Esophagus squamous epithelium (tissue), 5 donors: ENCODE results near the gene PLK5. TPM values are rescaled to one million over a fixed set of nuclear protein-coding genes. Genes with fewer than 3 reads are reported as not detected.

ENCODE experiments used
- DNase-seq: peaks from one replicate; lab custom pipeline; 2025; lab: John Stamatoyannopoulos, UW
- H3K27ac ChIP-seq, 4 donors: fragments of 200-600 bp; sonication (generic); one replicate each; pipeline ENCODE4 v1.5.1; 2016 to 2019; ENCODE audit warnings: mild to moderate bottlenecking in 1 of 4
- H3K27me3 ChIP-seq, 4 donors: fragments of 200-600 bp; sonication (generic); 1 replicate in 3 of 4; 2 replicates in 1 of 4; pipeline versions ENCODE4 v1.5.1 to v1.6.0; 2017 to 2021; ENCODE audit warnings: antibody characterized with exemption in 1 of 4
- H3K36me3 ChIP-seq, 3 donors: fragments of 200-600 bp; sonication (generic); one replicate each; pipeline ENCODE4 v1.5.1; 2016 to 2019
- H3K4me1 ChIP-seq, 3 donors: fragments of 200-600 bp; sonication (generic); one replicate each; pipeline ENCODE4 v1.5.1; 2017 to 2019
- H3K4me3 ChIP-seq, 4 donors: fragments of 200-600 bp; sonication (generic); 1 replicate in 3 of 4; 2 replicates in 1 of 4; pipeline ENCODE4 v1.5.1; 2016 to 2019; ENCODE audit warnings: mild to moderate bottlenecking in 2 of 4, moderate library complexity in 1 of 4
- H3K9me3 ChIP-seq, 3 donors: fragments of 200-600 bp; sonication (generic); one replicate each; pipeline ENCODE4 v1.5.1; 2016 to 2019
- POLR2A ChIP-seq, 4 donors: fragments of 450-650 bp; IDR thresholded peaks; one replicate each; pipeline ENCODE4 v1.6.1; 2017; ENCODE audit warnings: antibody characterized with exemption in 4 of 4, mild to moderate bottlenecking in 4 of 4, moderate library complexity in 3 of 4
- WGBS, 2 donors: methylation state at CpG; one replicate each; pipeline ENCODE4 v1.1.5; 2018; 5-methylcytosine and 5-hydroxymethylcytosine counted together
- intact Hi-C: fragments of 100-400 bp; cut with DNase I; formaldehyde crosslinking; loops from one replicate; pipeline ENCODE4 v1.15.0; 2022
- total RNA-seq, 4 donors: library from RNA; depleted of rRNA; stranded (reverse); fragments of >200 nt; gene quantifications; one replicate each; pipeline ENCODE4 v1.1.0, GENCODE V29; 2016
- TF ChIP-seq, protein P1 (sequence below), 6 experiments: fragments of 450-650 bp in 4 of 6; fragments of 200-600 bp in 2 of 6; sonication (generic) in 2 of 6; IDR thresholded peaks; one replicate each; pipeline ENCODE4 v1.5.1; 2016 to 2019; ENCODE audit warnings: antibody characterized with exemption in 6 of 6, mild to moderate bottlenecking in 4 of 6, moderate library complexity in 4 of 6
- donor health status: DM: yes; HTN: yes; CAD: no.

Gene PLK5
- total RNA-seq, 4 donors from 2014 or later, result 0.19 to 0.66 TPM; not detected in 2

DNA sequence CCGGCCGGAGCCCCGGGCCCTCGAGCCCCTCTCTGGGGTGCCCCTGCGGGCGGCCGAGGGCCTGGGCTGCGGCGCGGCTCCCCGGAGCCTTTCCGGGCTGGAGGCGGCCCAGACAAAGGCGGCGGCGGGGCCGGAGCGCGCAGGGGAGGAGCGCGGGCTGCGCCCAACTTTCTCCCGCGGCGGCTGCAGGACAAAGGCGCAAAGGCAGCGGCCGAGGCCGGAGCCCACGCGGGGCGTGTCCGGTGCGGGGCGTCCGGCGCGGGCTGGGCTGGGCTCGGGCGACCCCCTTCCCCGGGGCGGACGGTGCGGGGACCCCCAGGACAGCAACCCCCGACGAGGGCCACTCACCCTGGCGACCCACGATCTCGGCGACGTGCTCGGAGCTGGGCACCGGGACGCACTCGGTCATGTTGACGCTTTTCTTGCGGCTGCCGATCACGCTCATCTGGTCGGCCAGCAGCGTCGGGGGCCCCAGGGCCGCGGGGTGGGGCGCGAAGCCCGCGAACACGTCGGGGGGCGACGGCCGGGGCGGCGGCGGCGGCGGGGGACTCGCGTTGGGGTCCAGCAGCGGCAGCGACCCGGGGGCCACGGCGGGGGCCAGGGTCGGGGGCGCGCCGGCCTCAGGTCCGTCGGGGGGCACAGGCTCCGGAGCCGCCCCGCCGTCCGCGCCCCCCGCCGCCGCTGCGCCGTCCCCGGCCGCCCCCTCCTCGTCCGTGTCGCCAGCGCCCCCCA lies 43.4 kb downstream of the PLK5 start:
- peaks cover 0 to 13% (median 0%) of the 10 kb centered on the region in 4 donors for H3K27me3 ChIP-seq
- peak overlapping the region; percentile 57 to 89 (median 79) for H3K4me3 ChIP-seq
- intact Hi-C loops, result no loop called here
- H3K36me3 ChIP-seq, result no peaks in the 10 kb centered on the region
- no peak for DNase-seq
- peak overlapping the region; percentile 74 to 92 (median 86) for H3K27ac ChIP-seq
- peaks cover 17 to 38% (median 25%) of the 10 kb centered on the region in 3 donors for H3K4me1 ChIP-seq
- no peaks in the 10 kb centered on the region for H3K9me3 ChIP-seq
- WGBS, 2 donors, result no CpG with 5 or more reads among the region's 108 CpGs
- TF ChIP-seq, protein P1, sequence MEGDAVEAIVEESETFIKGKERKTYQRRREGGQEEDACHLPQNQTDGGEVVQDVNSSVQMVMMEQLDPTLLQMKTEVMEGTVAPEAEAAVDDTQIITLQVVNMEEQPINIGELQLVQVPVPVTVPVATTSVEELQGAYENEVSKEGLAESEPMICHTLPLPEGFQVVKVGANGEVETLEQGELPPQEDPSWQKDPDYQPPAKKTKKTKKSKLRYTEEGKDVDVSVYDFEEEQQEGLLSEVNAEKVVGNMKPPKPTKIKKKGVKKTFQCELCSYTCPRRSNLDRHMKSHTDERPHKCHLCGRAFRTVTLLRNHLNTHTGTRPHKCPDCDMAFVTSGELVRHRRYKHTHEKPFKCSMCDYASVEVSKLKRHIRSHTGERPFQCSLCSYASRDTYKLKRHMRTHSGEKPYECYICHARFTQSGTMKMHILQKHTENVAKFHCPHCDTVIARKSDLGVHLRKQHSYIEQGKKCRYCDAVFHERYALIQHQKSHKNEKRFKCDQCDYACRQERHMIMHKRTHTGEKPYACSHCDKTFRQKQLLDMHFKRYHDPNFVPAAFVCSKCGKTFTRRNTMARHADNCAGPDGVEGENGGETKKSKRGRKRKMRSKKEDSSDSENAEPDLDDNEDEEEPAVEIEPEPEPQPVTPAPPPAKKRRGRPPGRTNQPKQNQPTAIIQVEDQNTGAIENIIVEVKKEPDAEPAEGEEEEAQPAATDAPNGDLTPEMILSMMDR (IDR thresholded peaks at IDR 0.05), result no peak
- TF ChIP-seq POLR2A (IDR thresholded peaks at IDR 0.05), result no peak

DNA sequence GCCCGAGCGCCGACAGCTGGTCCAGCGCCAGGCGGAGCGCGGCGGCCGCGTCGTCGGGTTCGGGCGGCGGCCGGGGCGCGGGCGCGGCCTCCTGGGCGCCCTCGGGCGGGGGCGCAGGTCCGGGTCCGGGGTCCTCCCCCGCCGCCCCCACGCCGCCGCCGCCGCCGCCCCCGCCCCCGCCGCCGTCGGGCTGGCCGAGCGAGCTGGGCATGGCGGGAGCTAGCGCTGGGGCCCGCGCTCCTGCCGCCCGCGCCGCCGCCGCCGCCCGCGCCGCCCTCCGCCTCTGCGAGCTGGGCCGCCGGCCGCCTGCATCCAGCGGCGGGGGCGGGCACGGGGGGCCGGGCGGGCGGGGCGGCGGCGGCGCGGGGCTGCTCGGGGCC lies 44.0 kb downstream of the PLK5 start:
- no peak for DNase-seq

DNA sequence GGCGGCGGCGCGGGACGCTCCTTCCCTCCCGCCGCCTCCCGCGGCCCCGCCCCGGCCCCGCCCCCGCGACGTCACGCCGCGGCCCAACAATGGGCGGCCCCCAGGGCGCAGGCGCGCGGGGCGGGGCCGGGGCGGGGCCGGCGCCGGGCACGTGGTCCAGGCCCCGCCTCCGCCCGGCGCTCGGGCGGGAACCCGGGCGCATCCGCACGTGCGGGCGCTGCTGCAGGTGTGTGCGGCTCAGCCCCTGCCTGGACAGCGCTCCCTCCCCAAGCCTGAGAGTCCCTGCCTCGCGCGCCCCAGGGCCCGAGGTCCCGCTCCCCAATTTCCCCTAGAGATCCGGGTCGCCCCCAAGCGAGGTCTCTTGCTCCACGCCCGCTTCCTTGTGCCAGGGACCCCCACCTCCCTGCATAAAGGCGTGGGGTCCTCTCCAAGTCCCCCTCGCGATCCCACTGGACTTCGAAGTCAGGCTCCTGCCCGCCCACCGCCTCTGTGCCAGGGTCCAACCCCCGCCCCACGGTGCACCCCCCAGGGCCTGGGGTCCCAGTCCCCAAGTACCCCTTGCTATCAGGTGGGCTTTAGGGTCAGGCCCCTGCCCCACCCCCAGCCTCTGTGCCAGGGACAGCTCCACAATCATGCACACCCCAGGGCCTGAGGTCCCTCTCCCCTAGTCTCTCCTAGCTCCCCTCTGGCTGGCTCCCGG lies 44.6 kb downstream of the PLK5 start, which contains the start of gene MEX3D:
Gene MEX3D, minus strand, starts transcription at position 6 of the 700 bp plus-strand sequence. CDS start 267 bp downstream, outside the sequence.
- peak within 1 kb of the TSS; percentile 57 to 89 (median 79) for H3K4me3 ChIP-seq
- peak within 1 kb of the TSS; percentile 74 to 92 (median 86) for H3K27ac ChIP-seq
- WGBS, 2 donors, result 15 to 24% methylated on average over 7 to 9 of the region's 63 CpGs
- intact Hi-C loops, result no loop called here
- no peaks in the 10 kb centered on the region for H3K36me3 ChIP-seq
- no peaks in the 10 kb centered on the region for H3K9me3 ChIP-seq
- DNase-seq, result no peak
- H3K4me1 ChIP-seq, result peaks cover 17 to 38% (median 25%) of the 10 kb centered on the region in 3 donors
- H3K27me3 ChIP-seq, result peaks cover 0 to 13% (median 0%) of the 10 kb centered on the region in 4 donors
- TF ChIP-seq, protein P1 (IDR thresholded peaks at IDR 0.05), result no peak
- TF ChIP-seq POLR2A (IDR thresholded peaks at IDR 0.05), result no peak

More for the DNA sequence above, 44.0 kb downstream of the PLK5 start:
- Histone ChIP-seq H3K36me3 (no peaks in the 10 kb centered on the region), H3K4me1 (peaks cover 17 to 38% (median 25%) of the 10 kb centered on the region in 3 donors), H3K4me3 (peak overlapping the region in 3 of 4 donors; percentile 57 to 89 (median 80)), H3K27me3 (peaks cover 0 to 13% (median 0%) of the 10 kb centered on the region in 4 donors), H3K9me3 (no peaks in the 10 kb centered on the region), H3K27ac (peak overlapping the region in 3 of 4 donors; percentile 84 to 92 (median 89))
- TF ChIP-seq, protein P1 (IDR thresholded peaks at IDR 0.05), result no peak
- no peak for TF ChIP-seq POLR2A (IDR thresholded peaks at IDR 0.05)
- no CpG with 5 or more reads among the region's 73 CpGs for WGBS, 2 donors
- intact Hi-C loops, result no loop called here

DNA sequence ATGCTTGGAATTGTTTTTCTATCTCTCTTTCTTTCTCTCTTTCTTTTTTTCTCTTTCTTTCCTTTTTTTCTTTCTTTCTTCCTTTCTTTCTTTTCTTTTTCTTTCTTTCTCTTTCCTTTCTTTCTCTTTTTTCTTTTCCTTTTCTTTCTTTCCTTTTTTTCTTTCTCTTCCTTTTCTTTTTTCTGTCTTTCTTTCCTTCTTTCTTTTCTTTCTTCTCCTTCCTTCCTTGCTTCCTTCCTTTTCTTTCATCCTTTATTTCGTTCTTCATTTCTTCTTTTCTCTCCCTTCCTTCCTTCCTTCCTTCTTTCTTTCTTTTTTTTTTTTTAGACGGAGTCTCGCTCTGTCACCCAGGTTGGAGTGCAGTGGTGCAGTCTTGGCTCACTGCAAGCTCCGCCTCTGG lies 46.1 kb downstream of the PLK5 start:
- H3K9me3 ChIP-seq, result no peaks in the 10 kb centered on the region
- H3K36me3 ChIP-seq, result no peaks in the 10 kb centered on the region
- H3K4me3 ChIP-seq, result no peak overlapping the region
- TF ChIP-seq, protein P1 (IDR thresholded peaks at IDR 0.05), result no peak
- TF ChIP-seq POLR2A (IDR thresholded peaks at IDR 0.05), result no peak
- H3K27me3 ChIP-seq, result peaks cover 0 to 13% (median 0%) of the 10 kb centered on the region in 4 donors
- intact Hi-C loops, result no loop called here
- 64 to 84% methylated on average over 4 of the region's 4 CpGs for WGBS, 2 donors
- no peak overlapping the region for H3K27ac ChIP-seq
- H3K4me1 ChIP-seq, result peaks cover 17 to 38% (median 25%) of the 10 kb centered on the region in 3 donors
- no peak for DNase-seq
